Suprapubic skin (tissue), 4 donors: ENCODE measurements around the gene HDLBP. TPM values are rescaled to one million over a fixed set of nuclear protein-coding genes. Genes with fewer than 3 reads are reported as not detected.

Experiments used
- DNase-seq, 2 donors: peaks; one replicate each; pipeline ENCODE4 v3.0.0-alpha.2; 2019; ENCODE audit warnings: low spot score in 2 of 2
- H3K27ac ChIP-seq: fragments of 200-600 bp; sonication (generic); one replicate; pipeline ENCODE4 v1.5.1; 2019
- H3K27me3 ChIP-seq: fragments of 200-600 bp; sonication (generic); one replicate; pipeline ENCODE4 v1.5.1; 2019
- H3K36me3 ChIP-seq: fragments of 200-600 bp; sonication (generic); one replicate; pipeline ENCODE4 v1.5.1; 2019
- H3K4me1 ChIP-seq: fragments of 200-600 bp; sonication (generic); one replicate; pipeline ENCODE4 v1.5.1; 2019
- H3K4me3 ChIP-seq: fragments of 200-600 bp; sonication (generic); one replicate; pipeline ENCODE4 v1.5.1; 2019; ENCODE audit warnings: mild to moderate bottlenecking
- H3K9me3 ChIP-seq: fragments of 200-600 bp; sonication (generic); one replicate; pipeline ENCODE4 v1.5.1; 2019
- CTCF ChIP-seq, 2 donors: fragments of 200-600 bp in 1 of 2; fragments of 450-650 bp in 1 of 2; sonication (generic) in 1 of 2; IDR thresholded peaks; one replicate each; pipeline ENCODE4 v1.5.1; 2016 to 2019; ENCODE audit warnings: antibody characterized with exemption in 2 of 2, mild to moderate bottlenecking in 1 of 2, moderate library complexity in 1 of 2
- EP300 ChIP-seq: sonication (generic); formaldehyde crosslinking; IDR thresholded peaks from one replicate; pipeline ENCODE4 v1.6.1; 2017; ENCODE audit warnings: antibody characterized with exemption
- POLR2A ChIP-seq, 2 donors: fragments of 450-650 bp; IDR thresholded peaks; one replicate each; pipeline ENCODE4 v1.6.1; 2017; ENCODE audit warnings: antibody characterized with exemption in 2 of 2, mild to moderate bottlenecking in 2 of 2, moderate library complexity in 2 of 2
- POLR2AphosphoS5 ChIP-seq, 3 donors: sonication (generic); formaldehyde crosslinking; IDR thresholded peaks; one replicate each; pipeline ENCODE4 v1.6.1; 2017; ENCODE audit warnings: antibody characterized with exemption in 3 of 3
- WGBS: methylation state at CpG from one replicate; pipeline ENCODE4 v1.1.5; 2018; 5-methylcytosine and 5-hydroxymethylcytosine counted together
- total RNA-seq, 4 donors: library from RNA; depleted of rRNA; stranded (reverse); fragments of >200 nt; gene quantifications; one replicate each; pipeline ENCODE4 v1.1.0, GENCODE V29; 2016

The HDLBP gene
- total RNA-seq: 100 to 1,000 TPM; 263 to 400 (median 287) TPM

- Histone ChIP-seq H3K27ac (peak within 1 kb of the TSS; percentile 99), H3K27me3 (no peaks in the 10 kb centered on the region), H3K9me3 (no peaks in the 10 kb centered on the region), H3K4me1 (peaks cover 77% of the 10 kb centered on the region), H3K4me3 (peak within 1 kb of the TSS; percentile 80), H3K36me3 (no peaks in the 10 kb centered on the region)
- TF ChIP-seq POLR2A (IDR thresholded peaks at IDR 0.05): peak; percentile 8 to 89
- peak; percentile 28 to 69 (median 57) for TF ChIP-seq POLR2AphosphoS5 (IDR thresholded peaks at IDR 0.05)
- TF ChIP-seq CTCF (IDR thresholded peaks at IDR 0.05): no peak
- no peak for TF ChIP-seq EP300
- 1% methylated on average over 14 of the region's 73 CpGs for WGBS
- DNase-seq: peak; percentile 100
Observed at GRCh38 chr2:241315093-241315878, at the start of gene HDLBP. Gene HDLBP (minus strand): TSS chr2:241315672. CDS start chr2:241266869, 48,803 bp downstream.

- H3K27me3 ChIP-seq: no peaks in the 10 kb centered on the region
- DNase-seq: no peak
- no peaks in the 10 kb centered on the region for H3K36me3 ChIP-seq
- no peak overlapping the region for H3K27ac ChIP-seq
- 59% methylated on average over 2 of the region's 2 CpGs for WGBS
- H3K4me1 ChIP-seq: peaks cover 4% of the 10 kb centered on the region
- H3K4me3 ChIP-seq: no peak overlapping the region
- no peak for TF ChIP-seq POLR2A (IDR thresholded peaks at IDR 0.05)
- no peak for TF ChIP-seq CTCF (IDR thresholded peaks at IDR 0.05)
- H3K9me3 ChIP-seq: no peaks in the 10 kb centered on the region
Observed at GRCh38 chr2:241364781-241365180, 49.3 kb upstream of the HDLBP start.

- DNase-seq: no peak
- H3K27me3 ChIP-seq: no peaks in the 10 kb centered on the region
- H3K36me3 ChIP-seq: no peaks in the 10 kb centered on the region
- H3K9me3 ChIP-seq: no peaks in the 10 kb centered on the region
- H3K4me1 ChIP-seq: peaks cover 15% of the 10 kb centered on the region
- no peak for TF ChIP-seq POLR2A (IDR thresholded peaks at IDR 0.05)
- TF ChIP-seq EP300: no peak
- no peak overlapping the region for H3K4me3 ChIP-seq
- WGBS: 76% methylated on average over 7 of the region's 7 CpGs
- no peak overlapping the region for H3K27ac ChIP-seq
Observed at GRCh38 chr2:241363426-241363825, 48.0 kb upstream of the HDLBP start.

GRCh38 chr2:241359481-241360045 is 44.1 kb upstream of the HDLBP start:
- H3K9me3 ChIP-seq: no peaks in the 10 kb centered on the region
- WGBS: 89% methylated on average over 7 of the region's 7 CpGs
- DNase-seq: no peak
- no peak overlapping the region for H3K27ac ChIP-seq
- H3K36me3 ChIP-seq: no peaks in the 10 kb centered on the region
- no peaks in the 10 kb centered on the region for H3K27me3 ChIP-seq
- TF ChIP-seq POLR2A (IDR thresholded peaks at IDR 0.05): no peak
- TF ChIP-seq EP300: no peak
- TF ChIP-seq CTCF (IDR thresholded peaks at IDR 0.05): no peak
- TF ChIP-seq POLR2AphosphoS5 (IDR thresholded peaks at IDR 0.05): no peak
- H3K4me1 ChIP-seq: peaks cover 40% of the 10 kb centered on the region
- H3K4me3 ChIP-seq: no peak overlapping the region

GRCh38 chr2:241358470-241358869 is 43.0 kb upstream of the HDLBP start:
- TF ChIP-seq POLR2A (IDR thresholded peaks at IDR 0.05) (no peak), CTCF (IDR thresholded peaks at IDR 0.05) (no peak)
- Histone ChIP-seq H3K9me3 (no peaks in the 10 kb centered on the region), H3K27me3 (no peaks in the 10 kb centered on the region), H3K27ac (no peak overlapping the region), H3K4me1 (peaks cover 41% of the 10 kb centered on the region), H3K4me3 (no peak overlapping the region), H3K36me3 (peaks cover 3% of the 10 kb centered on the region)
- no peak for DNase-seq
- 72% methylated on average over 5 of the region's 5 CpGs for WGBS
